ENCODE data around the gene TCN1. TPM values are rescaled to one million over a fixed set of nuclear protein-coding genes. Genes with fewer than 3 reads are reported as not detected.

TCN1 gene
- polyA plus RNA-seq, 3 donors, result not detected

DNA sequence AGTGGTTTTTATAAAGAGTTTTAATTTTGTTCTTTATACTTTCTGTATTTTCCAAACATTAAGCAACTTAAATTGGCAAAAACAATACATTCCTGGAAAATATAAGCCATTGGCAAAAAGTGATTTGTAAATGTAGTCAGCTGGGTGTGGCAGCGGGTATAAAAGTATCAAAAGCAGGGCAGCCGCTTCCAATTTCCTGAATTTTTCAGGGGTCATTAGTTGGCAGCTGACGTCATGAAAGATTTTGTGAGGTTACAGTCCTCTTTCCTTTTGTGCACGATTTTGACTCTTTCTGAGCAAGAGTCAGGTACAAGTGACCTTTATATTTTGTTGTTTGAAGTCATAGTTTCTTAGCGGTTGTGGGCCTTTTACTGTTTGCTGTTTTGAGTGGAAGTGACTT lies 12.3 kb upstream of the TCN1 start, which contains the start of gene OOSP3:
Gene OOSP3, plus strand, starts transcription at position 208 of the 400 bp plus-strand sequence. Its CDS starts 27 bp downstream, at position 235.
- DNase-seq, result no peak
- TF ChIP-seq, protein P1, sequence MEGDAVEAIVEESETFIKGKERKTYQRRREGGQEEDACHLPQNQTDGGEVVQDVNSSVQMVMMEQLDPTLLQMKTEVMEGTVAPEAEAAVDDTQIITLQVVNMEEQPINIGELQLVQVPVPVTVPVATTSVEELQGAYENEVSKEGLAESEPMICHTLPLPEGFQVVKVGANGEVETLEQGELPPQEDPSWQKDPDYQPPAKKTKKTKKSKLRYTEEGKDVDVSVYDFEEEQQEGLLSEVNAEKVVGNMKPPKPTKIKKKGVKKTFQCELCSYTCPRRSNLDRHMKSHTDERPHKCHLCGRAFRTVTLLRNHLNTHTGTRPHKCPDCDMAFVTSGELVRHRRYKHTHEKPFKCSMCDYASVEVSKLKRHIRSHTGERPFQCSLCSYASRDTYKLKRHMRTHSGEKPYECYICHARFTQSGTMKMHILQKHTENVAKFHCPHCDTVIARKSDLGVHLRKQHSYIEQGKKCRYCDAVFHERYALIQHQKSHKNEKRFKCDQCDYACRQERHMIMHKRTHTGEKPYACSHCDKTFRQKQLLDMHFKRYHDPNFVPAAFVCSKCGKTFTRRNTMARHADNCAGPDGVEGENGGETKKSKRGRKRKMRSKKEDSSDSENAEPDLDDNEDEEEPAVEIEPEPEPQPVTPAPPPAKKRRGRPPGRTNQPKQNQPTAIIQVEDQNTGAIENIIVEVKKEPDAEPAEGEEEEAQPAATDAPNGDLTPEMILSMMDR (IDR thresholded peaks at IDR 0.05), result no peak
- Mint-ChIP-seq H3K27ac (no peak within 1 kb of the TSS), H3K9me3 (peaks cover 0 to 2% (median 0%) of the 10 kb centered on the region in 7 donors), H3K4me1 (no peaks in the 10 kb centered on the region), H3K36me3 (no peaks in the 10 kb centered on the region), H3K4me3 (no peak within 1 kb of the TSS), H3K27me3 (ENCODE audit: low read depth in 3 of 3) (no peaks in the 10 kb centered on the region)
- Histone ChIP-seq H3K36me3 (replicated peaks in 1 of 2; ENCODE audit: control insufficient read depth in 1 of 2, insufficient read depth in 2 of 2, low read length in 2 of 2) (no peaks in the 10 kb centered on the region), H3K27ac (ENCODE audit: low read depth in 1 of 2, low read length in 2 of 2) (no peak within 1 kb of the TSS), H3K9ac (ENCODE audit: insufficient read depth, low read length, poor library complexity, severe bottlenecking) (no peak within 1 kb of the TSS), H3K4me1 (ENCODE audit: control insufficient read depth in 1 of 2, insufficient read depth in 2 of 2, low read length in 2 of 2) (no peaks in the 10 kb centered on the region), H3K9me3 (replicated peaks in 1 of 2; ENCODE audit: control insufficient read depth in 1 of 2, insufficient read depth in 1 of 2, low read length in 2 of 2) (no peaks in the 10 kb centered on the region), H3K4me3 (replicated peaks in 1 of 3; ENCODE audit: low read depth in 2 of 3, low read length in 3 of 3) (no peak within 1 kb of the TSS), H4K20me1 (ENCODE audit: insufficient read depth, low read length) (no peaks in the 10 kb centered on the region), H3K79me2 (ENCODE audit: insufficient read depth, low read length) (no peaks in the 10 kb centered on the region), H3K4me2 (replicated peaks; ENCODE audit: extremely low read depth, low read length, poor library complexity, severe bottlenecking) (no peak within 1 kb of the TSS), H2AFZ (ENCODE audit: insufficient read depth, low read depth, low read length, poor library complexity, severe bottlenecking) (no peak within 1 kb of the TSS), H3K27me3 (ENCODE audit: control insufficient read depth in 2 of 2, insufficient read depth in 2 of 2, low read length in 2 of 2) (no peaks in the 10 kb centered on the region)
- 95% methylated on average over 4 of the region's 5 CpGs for WGBS (ENCODE audit: insufficient coverage)
- intact Hi-C loops (cut with micrococcal nuclease), result no loop called here

DNA sequence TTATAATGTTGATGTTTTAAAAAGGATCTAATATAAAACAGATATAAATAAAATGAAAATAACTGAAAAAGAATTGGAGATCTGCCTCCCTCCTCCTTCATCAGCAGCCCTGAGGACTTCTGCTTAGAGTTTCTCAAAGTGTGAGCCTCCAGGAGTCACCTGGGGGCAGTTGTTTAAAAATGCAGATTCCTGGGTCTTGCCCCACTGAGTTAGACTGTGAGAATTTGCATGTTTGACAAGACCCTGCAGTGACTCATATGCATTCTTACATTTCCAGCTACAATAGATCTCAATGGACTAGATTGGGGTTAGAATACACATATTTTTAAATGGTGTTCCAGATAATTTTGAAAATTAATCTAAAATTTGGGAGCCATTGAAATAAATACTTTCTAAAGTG lies 11.5 kb upstream of the TCN1 start:
- Histone ChIP-seq H3K36me3 (replicated peaks in 1 of 2; ENCODE audit: control insufficient read depth in 1 of 2, insufficient read depth in 2 of 2, low read length in 2 of 2) (no peaks in the 10 kb centered on the region), H2AFZ (ENCODE audit: insufficient read depth, low read depth, low read length, poor library complexity, severe bottlenecking) (no peak overlapping the region), H3K4me3 (replicated peaks in 1 of 3; ENCODE audit: low read depth in 2 of 3, low read length in 3 of 3) (no peak overlapping the region), H3K9me3 (replicated peaks in 1 of 2; ENCODE audit: control insufficient read depth in 1 of 2, insufficient read depth in 1 of 2, low read length in 2 of 2) (no peaks in the 10 kb centered on the region), H3K79me2 (ENCODE audit: insufficient read depth, low read length) (no peaks in the 10 kb centered on the region), H3K4me1 (ENCODE audit: control insufficient read depth in 1 of 2, insufficient read depth in 2 of 2, low read length in 2 of 2) (no peaks in the 10 kb centered on the region), H3K27me3 (ENCODE audit: control insufficient read depth in 2 of 2, insufficient read depth in 2 of 2, low read length in 2 of 2) (no peaks in the 10 kb centered on the region), H3K4me2 (replicated peaks; ENCODE audit: extremely low read depth, low read length, poor library complexity, severe bottlenecking) (no peak overlapping the region), H3K9ac (ENCODE audit: insufficient read depth, low read length, poor library complexity, severe bottlenecking) (no peak overlapping the region), H3K27ac (ENCODE audit: low read depth in 1 of 2, low read length in 2 of 2) (no peak overlapping the region), H4K20me1 (ENCODE audit: insufficient read depth, low read length) (no peaks in the 10 kb centered on the region)
- peaks cover 0 to 2% (median 0%) of the 10 kb centered on the region in 7 donors for H3K9me3 Mint-ChIP-seq
- no peaks in the 10 kb centered on the region for H3K4me1 Mint-ChIP-seq
- H3K4me3 Mint-ChIP-seq, result no peak overlapping the region
- no peak for DNase-seq
- no peaks in the 10 kb centered on the region for H3K27me3 Mint-ChIP-seq (ENCODE audit: low read depth in 3 of 3)
- TF ChIP-seq, protein P1 (IDR thresholded peaks at IDR 0.05), result no peak
- no peaks in the 10 kb centered on the region for H3K36me3 Mint-ChIP-seq
- intact Hi-C loops (cut with micrococcal nuclease), result no loop called here
- no peak overlapping the region for H3K27ac Mint-ChIP-seq

Measured in CD14-positive monocyte (primary cell).